Measurements from ENCODE around the gene RUFY3.

RUFY3 gene

DNA sequence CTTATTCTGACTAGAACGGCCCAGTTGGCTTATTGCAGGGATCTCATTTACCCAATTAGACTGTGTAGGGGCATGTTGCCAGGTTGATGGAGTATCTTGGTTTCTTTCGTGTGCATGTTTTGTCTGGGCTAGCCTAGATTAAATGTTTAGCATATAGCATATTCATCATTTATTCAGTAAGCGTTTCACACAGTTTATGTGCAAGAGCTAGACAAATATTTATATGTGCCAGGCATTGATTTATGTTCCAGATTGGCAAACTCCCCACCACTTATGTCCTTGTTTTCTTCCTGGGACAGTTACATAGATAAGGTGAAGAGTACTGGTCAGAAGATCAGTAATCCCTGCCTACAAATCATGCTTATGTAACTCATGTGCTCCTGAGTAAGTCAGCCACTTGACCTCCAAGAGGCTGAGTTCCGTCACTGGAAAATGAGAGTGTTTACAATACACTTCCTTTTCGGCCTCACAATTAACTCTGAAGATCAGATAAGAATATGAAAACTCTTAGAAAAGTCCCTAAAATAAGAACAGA lies 57.2 kb downstream of the RUFY3 start:
- no peak for DNase-seq (ENCODE audit: low spot score)

DNA sequence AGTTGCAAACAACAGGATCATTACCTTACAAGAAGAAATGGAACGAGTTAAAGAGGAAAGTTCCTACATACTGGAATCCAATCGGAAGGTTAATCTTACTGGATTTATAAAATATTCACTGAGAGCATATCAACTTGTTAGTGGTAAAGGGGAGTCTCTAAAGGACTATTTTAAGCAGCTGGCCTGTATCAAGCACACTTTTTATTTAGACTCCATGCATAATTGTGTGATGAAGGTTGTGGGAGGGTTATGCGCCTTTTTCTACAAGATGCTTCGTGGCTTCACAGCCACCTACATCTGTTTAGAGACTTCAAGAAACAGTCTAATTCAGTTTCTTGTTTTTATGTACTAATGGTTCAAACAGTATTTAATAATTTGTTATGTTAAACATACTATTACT lies 61.3 kb downstream of the RUFY3 start:
- no peak for DNase-seq (ENCODE audit: low spot score)

DNA sequence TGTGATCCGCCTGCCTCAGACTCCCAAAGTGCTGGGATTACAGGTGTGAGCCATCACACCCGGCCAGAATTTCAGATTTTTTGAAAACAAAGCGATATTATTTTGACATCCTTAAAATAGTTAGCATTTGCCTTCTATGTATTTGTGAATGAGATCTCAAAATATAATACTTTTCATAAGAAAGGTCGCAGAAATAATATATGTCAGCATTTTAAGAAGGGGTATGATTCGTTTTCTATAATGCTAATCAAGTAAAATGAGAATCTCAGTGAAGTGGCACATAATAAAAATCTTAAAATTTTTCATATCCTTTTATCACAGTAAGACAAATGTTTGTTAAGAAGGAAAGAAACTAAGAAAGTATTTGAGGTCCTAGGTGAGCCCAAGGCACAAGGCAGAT lies 65.7 kb downstream of the RUFY3 start:
- no peak for DNase-seq (ENCODE audit: low spot score)

DNA sequence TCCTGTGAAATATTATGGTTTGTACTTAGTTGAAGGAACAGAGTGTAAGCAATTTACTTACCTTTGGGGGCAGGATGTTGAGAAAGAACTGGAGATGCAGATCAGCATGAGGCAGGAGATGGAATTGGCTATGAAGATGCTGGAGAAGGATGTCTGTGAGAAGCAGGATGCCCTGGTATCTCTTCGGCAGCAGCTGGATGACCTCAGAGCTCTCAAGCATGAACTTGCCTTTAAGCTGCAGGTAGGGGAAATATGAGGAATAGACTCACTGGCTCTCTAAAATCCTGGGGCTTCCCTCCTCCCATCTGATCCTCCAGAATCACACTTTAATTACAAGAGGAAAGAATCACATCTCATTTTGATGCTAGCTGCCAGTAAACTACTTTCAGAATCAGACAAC lies 67.0 kb downstream of the RUFY3 start:
- no peak for DNase-seq (ENCODE audit: low spot score)

DNA sequence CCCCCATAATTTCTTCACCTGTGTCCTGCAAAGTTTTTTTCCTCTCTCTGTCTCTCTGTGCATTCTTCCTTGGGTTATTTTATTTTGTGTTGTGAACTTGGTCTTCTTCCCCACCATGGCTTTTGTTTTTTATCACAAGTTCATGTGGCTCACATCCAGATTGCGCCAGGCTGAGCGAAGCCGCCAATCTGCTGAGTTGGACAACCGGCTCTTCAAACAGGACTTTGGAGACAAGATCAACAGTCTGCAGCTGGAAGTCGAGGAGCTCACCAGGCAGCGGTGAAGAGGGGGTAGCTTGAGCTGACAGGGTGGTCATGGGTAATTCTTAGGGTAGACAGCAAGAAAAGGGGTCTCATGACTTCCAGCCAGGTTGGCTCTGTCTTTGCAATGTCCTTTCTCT lies 71.9 kb downstream of the RUFY3 start:
- no peak for DNase-seq (ENCODE audit: low spot score)

DNA sequence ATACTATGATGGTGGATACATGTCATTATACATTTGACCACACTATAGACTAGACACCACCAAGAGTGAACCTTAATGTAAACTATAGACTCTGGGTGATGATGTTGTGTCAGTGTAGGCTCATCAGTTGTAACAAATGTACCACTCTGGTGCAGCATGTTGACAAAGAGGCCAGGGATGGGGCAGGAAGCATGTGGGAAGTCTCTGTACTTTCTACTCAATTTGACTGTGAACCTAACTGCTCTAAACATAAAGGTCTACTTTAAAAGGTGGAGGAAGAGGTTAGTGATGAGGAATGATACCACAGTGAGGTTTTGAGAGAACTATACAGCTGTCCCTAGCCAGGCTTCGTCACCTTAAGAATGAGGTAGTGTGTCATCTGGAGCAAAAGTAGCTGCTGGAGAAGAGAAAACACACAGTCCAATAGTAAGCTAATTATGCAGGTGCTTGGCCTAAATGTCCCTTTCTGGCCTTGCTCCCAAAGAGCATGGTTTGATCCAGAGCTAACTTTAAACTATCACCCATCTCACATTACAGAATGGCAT lies 79.6 kb downstream of the RUFY3 start:
- no peak for DNase-seq (ENCODE audit: low spot score)

DNA sequence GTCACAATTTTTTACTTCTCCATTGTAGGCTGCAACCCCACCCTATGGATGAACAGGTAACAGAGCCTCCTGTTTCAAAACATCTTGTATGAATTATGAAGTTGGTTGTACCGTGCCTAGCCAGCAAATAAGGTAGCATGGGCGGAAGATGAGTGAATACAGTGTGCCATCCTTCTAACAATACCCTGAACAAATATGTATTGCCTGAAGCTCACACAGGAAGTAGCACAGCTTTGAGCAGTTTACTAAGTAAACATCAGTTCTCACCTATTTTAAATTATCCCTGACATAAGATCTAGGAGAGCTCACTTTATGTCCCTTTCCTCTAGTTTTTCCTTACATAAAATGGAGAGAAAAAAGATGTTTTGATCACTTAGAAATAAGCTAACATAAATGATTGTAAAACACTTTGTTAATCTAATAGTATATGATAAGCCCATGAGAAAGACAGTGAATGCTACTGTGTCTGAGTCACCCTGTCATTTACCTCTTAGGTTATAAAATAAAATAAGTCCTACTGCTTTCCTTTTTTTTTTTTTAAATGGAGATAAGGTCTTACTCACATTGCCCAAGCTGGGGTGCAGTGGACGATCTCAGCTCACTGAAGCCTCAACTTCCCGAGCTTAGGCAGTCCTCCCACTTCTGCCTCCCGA lies 81.3 kb downstream of the RUFY3 start:
- DNase-seq (ENCODE audit: low spot score): no peak

DNA sequence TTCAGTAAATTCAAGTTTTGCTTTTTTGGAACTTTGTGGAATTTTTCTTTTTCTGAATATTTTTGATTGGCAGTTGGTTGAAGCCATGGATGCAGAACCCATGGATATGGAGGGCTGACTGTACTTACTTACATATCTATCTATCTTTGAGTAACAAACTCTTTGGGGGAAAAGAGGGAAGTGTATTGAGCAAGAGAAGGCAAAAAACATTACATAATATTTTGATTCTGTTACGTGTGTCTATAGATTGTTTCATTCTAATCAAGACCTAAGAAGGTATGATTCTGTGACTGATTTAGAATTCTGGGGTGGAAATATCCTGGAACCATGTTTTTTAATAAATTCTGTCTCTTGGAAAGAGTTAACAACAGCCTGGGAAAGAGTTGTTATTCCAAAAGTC lies 86.4 kb downstream of the RUFY3 start:
- DNase-seq (ENCODE audit: low spot score): no peak

DNA sequence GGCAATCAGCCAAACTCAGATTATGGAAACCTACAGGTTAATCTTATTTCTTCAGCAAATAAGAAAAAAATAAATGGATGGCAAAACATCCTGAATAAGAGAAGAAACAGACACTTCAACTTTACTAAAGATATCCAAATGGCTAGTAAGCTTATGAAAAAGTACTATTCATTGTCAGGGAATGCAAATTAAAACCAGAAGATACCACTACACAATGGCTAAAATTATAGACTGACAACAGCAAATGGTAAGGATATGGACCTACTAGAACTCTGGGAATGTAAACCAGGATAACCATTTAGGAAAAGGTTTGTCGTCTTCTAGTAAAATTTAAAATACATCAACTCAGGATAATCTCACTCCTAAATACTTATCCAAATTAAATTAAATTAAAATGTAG lies 93.6 kb downstream of the RUFY3 start:
- DNase-seq (ENCODE audit: low spot score): no peak

DNA sequence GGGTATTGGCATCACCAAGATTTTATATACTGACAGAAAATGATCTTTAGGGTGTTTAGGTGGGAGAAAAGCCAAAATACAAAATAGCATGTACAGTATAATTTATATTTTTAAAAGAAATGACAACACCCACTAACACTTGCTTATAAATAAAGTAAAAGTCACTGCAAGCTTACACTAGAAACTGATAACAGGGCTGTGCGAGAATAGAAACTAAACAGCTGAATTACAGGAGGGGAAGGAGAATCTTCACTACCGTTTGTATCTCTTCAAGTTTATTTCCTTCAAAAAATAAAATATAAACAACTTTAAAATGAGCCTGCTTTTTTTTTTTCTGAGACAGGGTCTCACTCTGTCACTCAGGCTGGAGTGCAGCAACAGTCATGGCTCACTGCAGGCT lies 95.1 kb downstream of the RUFY3 start:
- DNase-seq (ENCODE audit: low spot score): no peak

DNA sequence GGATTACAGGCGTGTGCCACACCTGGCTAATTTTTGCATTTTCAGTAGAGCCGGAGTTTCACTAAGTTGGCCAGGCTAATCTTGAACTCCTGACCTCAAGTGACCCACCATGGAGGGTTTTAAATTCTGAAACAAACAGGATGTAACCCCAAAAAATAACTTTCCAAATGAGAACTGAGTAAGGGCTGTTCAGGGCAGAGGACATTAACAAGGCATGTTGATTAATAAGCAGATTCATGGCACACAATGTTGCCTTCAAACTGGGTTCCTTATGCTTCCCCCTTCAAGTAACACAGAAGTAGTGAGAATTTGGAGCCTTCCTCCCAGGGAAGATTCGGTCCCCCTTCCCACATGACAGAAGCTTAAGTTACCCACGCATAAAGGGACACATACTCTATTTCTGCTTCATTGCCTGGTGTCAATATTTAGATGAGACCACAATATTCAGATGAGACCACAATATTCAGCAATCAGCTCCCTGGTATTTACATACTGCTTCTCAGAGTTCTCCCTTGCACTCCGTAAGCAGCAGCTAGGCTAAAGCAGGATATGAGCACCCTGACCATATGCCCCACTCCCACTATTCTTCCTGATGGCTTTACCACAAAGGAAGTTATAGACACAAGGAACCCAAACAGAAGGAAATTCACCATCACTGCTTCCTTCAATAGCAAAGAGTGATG lies 96.5 kb downstream of the RUFY3 start:
- no peak for DNase-seq (ENCODE audit: low spot score)

DNA sequence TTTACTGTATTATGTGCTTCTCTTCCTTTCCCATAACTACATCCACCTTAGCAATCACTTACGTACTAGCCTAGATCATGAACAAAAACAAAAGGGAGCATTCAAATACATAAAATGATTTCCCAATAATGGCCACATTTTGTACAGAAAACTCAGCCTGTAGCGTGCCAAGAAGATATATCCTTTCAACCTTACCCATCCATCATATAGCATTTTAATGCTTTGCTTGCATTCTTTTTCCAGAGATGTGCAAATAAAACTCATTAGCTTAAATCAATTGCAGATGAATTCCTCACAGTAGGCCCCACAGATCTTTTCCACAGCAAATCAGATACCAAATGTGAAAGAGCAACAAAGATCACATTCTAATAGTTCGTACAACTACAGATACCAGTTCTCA lies 97.2 kb downstream of the RUFY3 start:
- no peak for DNase-seq (ENCODE audit: low spot score)

DNA sequence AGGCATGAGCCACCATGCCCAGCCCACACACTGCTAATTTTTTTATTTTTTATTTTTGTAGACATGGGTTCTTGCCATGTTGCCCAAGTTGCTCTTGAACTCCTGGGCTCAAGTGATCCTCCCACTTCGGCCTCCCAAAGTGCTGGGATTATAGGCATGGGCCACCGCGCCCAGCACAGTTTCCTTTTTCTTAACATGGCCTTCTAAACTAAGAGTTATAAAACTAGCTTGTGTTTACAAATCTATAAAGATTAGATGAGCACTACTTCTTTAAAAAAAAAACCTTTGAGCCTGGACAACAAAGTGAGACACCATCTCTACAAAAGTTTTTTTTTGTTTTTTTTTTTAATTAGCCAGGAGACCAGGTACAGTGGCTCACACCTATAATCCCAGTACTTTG lies 107.3 kb downstream of the RUFY3 start:
- no peak for DNase-seq (ENCODE audit: low spot score)

DNA sequence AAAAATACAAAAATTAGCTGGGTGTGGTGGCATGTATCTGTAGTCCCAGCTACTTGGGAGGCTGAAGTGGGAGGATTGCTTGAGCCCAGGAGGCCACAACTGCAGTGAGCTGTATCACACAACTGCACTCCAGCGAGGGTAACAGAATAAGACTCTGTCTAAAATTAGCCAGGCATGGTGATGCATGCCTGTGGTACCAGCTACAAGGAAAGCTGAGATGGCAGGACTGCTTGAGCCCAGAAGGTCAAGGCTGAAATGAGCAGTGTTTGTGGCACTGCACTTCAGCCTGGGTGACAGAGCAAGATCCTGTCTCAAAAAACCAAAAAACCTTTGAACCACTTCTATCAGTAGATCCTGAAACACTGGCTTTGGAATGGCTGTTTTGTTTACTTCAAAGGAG lies 107.7 kb downstream of the RUFY3 start:
- DNase-seq (ENCODE audit: low spot score): no peak

DNA sequence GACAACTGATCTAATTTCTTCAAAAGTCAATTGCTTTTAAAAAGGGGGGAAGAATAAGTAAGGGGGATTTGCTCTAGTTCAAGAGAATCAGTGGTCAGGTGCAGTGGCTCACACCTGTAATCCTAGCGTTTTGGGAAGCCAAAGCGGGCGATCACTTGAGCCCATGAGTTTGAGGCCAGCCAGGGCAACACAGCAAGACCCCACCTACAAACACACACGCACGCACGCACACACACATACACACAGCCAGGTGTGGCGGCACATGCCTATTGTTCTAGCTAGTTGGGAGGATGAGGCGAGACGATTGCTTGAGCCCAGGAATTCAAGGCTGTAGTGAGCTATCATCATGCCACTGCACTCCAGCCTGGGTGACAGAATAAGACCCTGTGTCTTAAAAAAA lies 108.3 kb downstream of the RUFY3 start:
- no peak for DNase-seq (ENCODE audit: low spot score)

DNA sequence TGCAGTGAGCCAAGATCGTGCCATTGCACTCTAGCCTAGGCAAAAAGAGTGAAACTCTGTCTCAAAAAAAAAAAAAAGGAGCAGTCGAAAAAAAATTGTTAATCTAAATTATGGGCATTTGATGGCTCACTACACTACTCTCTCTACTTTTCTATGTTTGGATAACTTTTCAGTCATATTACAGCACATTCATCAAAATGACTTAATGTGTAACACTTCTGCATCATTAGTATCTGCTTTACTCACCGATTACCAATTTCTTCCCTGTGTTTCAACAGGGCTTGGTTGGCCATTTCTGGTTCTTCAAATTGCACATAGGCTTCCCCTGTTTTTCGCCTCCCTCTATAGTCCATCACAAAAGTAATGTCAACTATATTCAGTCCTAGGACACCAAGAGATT lies 109.5 kb downstream of the RUFY3 start:
- no peak for DNase-seq (ENCODE audit: low spot score)

DNA sequence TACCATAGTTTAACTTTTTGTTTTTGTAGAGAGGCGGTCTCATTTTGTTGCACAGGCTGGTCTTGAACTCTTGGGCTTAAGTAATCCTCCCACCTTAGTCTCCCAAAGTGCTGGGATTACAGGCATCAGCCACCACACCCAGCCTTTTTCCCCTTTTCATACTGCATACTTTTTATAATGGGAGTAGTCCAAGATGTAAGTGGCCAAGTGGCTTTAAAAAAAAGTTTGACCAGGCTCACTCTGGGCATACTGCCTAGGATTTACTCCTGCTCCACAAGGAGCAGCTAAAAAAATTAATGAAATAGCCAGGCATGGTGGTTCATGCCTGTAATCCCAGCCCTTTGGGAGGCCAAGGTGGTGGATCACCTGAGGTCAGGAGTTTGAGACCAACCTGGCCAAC lies 111.9 kb downstream of the RUFY3 start:
- DNase-seq (ENCODE audit: low spot score): no peak

DNA sequence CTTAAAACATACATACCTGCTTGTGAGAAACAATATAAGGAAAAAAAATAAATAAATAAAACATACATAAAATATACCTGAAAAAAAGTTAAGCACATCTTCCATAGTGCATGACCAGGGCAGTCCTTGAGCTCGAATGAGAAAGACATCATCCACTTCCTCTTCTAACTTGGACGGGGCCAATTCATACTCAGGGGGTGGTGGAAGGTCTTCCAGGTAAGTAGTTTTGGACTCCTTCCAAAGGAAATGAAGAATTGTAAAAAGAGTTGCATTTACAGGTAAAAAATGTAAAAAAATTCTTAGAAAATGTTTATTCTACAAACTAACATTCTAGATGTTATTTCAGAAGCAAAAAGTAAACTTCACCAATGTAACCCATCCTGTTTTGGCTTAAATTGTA lies 114.3 kb downstream of the RUFY3 start:
- no peak for DNase-seq (ENCODE audit: low spot score)

DNA sequence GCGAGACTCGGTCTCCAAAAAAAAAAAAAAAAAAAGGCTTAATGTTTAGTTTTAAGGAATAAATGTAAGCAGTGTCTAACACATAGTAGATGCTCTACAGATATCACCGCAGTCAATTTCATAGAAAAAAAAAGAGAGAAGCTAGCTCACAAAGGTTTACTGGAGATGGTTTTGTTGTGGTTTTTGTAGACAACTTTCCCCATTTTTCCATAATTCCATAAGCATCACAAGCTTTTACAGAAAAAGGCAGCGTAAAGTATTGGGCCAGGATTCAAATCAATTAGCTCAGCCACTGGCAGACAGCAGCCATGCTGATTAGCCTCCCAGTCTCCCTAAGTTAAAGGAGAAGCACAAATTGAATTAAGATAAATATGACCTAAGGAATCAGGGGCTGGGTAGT lies 116.4 kb downstream of the RUFY3 start:
- no peak for DNase-seq (ENCODE audit: low spot score)

DNA sequence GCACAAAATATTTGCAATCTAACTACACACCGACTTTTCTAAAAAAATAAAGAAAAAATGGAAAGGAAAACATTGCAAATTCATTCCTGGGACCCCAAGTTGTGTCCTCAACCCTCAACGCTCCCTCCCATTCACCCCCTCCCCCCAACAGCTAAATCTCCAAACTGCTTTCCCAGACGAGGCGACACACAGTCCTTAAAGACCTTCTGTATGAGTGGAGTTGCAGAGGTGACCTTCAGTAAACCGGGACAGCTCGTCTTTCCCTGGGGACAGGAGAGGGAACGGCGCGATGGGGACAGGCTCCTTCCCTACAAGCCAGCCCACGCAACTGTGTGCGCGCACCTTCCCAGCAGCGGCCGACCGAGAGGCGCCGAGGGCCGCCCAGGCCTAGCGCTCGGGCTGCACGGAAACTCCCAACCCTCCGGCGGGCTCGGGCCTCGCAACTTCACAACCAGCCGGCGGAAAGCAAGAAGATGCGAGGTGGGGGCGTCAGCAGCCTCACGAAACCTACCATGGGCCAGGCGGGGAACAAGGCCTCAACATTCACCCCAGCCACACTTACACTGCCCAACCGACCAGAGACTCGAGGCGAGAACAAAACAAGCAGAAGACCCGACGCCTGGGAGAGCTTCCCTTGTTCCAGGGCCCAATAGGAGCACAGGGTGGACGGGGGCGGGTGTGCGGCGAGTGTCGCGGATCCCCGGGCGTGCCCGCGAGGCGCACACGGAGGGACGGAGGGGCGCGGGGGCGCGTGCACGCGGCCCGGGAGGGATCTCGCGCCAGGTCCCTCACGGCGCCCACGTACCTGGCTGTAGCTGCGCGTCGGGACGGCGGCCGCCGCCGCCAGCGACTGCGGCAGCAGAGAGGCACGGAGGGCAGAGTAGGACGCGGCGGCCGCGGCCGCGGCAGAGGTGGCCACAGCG lies 117.2 kb downstream of the RUFY3 start:
- peak; percentile 81 for DNase-seq (ENCODE audit: low spot score)

DNA sequence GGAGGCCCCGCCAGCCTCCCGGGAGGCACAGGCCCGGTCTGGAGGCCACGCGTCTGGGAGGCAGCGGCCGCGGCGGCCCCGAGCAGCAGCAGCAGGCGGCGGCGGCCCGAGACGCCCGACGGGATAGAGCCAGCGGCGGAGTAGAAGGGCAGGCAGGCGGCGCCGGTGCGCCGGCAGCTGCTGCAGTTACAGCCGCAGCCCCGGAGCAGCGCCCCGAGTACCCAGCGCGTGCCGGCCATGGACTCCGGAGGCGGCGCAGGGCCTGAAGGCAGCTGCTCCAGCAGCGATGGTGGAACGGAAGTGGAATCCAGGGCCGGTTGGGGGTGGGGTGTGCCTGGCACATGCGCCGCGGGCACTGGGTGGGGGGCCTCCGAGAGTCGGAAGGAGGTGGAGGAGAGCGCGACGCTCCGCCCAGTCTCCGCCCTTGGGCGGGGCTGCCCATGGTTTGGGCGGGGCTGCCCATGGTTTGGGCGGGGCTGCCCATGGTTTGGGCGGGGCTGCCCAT lies 117.9 kb downstream of the RUFY3 start, which contains the start of gene GRSF1:
TSS of gene GRSF1 (minus strand) at position 302 of the 505 bp plus-strand sequence. CDS start at position 239, 63 bp downstream.
- peak; percentile 92 for DNase-seq (ENCODE audit: low spot score)

DNA sequence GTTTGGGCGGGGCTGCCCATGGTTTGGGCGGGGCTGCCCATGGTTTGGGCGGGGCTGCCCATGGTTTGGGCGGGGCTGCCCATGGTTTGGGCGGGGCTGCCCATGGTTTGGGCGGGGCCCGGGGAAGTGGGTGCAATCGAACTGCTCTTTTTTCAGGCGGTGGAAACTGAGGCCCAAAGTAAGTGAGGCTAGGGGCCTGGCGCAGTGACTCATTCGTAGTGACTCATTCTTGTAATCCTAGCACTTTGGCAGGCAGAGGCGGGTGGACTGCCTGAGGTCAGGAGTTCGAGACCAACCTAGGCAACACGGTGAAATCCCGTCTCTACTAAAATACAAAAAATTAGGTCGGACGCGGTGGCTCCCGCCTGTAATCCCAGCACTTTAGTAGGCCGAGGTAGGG lies 118.4 kb downstream of the RUFY3 start:
- DNase-seq (ENCODE audit: low spot score): peak; percentile 28
